Measurements from ENCODE around the gene IFT81.

The IFT81 gene, protein sequence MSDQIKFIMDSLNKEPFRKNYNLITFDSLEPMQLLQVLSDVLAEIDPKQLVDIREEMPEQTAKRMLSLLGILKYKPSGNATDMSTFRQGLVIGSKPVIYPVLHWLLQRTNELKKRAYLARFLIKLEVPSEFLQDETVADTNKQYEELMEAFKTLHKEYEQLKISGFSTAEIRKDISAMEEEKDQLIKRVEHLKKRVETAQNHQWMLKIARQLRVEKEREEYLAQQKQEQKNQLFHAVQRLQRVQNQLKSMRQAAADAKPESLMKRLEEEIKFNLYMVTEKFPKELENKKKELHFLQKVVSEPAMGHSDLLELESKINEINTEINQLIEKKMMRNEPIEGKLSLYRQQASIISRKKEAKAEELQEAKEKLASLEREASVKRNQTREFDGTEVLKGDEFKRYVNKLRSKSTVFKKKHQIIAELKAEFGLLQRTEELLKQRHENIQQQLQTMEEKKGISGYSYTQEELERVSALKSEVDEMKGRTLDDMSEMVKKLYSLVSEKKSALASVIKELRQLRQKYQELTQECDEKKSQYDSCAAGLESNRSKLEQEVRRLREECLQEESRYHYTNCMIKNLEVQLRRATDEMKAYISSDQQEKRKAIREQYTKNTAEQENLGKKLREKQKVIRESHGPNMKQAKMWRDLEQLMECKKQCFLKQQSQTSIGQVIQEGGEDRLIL

DNA sequence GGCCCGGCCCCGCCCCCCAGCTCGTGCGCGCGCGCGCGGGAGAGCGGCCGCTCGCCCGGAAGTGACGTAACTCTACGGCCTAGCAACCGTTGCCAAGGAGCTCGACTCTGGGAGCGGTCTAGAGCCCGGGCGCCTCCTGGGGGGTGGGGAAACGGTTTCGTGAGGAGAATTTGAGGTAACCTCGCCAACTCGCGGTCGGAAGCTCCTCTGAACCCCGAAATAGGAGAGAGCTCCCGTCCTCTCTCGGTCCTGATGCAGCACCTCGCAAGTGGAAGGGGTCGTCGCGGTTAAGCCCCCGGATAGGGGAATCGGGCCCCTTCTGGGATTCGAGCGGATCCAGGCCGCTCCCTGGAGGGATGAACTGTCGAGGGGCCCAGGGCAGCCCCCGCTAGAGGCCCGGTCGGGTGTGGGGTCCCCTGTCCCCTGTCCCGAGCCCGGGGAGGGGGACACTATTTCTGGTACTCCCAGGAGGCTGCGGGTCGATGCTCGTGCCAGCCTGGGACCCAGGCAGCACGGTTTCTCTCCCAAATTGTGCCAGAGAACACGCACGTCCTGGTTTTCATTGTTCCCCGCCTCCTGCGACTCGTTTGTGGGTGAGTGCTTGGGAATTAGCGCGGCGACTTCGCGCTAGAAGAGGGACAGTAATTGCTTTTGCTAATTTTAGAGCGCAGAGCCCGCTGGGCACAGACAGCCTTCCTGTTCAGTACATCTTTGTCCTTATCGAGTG, at the start of gene IFT81:
TSS of gene IFT81 (plus strand) at position 89 of the 727 bp plus-strand sequence. CDS start 3,024 bp downstream, outside the sequence.
- DNase-seq = peak; percentile 87

DNA sequence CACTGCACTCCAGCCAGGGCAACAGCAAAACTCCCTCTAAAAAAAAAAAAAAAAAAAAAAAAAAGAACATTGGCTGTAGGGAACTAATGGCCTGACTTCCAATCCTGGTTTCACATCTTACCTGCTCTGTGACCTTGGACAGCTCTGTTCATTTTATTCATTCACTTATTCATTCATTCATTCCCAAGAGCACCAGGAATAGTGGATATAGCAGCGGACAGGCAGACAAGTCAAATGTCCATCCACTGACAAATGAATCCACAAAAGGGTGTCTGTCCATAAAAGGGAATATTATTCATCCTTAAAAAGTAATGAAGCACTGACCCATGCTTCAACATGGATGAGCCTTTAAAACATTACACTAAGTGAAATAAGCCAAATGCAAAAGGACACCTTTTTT, 48.3 kb upstream of the IFT81 start:
- DNase-seq = no peak

DNA sequence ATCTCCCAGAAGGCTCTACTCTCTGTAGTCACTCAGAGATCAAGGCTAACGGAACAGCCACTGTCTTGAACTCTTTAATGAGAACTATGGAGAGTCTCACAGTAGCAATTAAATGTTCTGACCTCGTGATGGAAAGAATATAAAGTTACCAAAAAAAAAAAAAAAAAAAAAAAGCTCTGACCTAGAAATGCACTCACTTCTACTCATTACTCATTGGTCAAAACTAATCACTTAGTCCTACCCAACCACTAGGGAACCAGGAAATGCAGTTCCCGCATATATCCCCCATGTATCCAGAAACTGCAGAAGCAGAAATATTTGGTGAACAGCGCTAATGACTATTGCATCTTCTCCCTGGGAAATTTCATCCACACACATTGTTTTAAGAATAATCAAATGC, 46.4 kb upstream of the IFT81 start:
- DNase-seq = no peak

DNA sequence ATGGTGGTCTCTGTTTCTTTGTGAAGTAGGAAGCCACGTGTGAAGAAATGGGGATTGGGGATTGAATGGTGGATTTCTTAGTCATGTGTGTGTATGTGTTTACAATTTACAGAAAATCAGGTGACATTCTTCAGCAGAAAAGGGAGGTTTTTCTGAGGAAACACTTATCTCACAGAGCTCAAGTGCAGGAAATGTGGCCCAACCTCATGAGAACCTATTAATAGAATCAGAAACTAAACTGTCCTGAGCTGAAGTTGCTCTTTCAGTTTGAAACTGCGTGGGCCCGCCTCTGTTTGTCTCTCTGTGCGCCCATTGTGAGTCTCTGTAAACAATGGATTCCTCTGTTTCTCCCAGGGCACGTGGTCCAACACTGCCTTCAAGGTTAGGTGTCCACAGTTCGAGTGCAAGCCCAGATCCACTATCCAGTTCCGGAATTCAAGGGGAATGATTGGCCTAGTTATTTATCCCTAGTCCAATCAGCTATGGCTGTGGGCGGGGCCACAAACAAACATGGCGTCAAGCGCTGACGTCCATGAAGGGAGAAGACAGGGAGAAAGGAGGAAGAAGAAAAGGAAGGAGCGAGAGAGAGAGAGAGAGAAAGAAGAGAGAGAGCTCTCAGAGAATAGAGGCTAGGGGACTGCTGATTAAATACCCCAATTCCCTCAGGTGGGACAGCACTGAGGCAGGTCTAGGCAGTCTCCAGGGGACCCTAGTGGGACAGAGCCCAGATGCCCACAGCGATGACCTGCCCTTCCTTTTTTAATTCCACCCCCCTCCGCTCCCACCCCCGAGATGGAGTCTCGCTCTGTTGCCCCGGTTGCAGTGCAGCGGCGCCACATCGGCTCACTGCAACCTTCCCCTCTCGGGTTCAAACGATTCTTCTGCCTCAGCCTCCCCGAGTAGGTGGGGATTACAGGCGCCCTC, 44.4 kb upstream of the IFT81 start:
- DNase-seq = peak; percentile 77

DNA sequence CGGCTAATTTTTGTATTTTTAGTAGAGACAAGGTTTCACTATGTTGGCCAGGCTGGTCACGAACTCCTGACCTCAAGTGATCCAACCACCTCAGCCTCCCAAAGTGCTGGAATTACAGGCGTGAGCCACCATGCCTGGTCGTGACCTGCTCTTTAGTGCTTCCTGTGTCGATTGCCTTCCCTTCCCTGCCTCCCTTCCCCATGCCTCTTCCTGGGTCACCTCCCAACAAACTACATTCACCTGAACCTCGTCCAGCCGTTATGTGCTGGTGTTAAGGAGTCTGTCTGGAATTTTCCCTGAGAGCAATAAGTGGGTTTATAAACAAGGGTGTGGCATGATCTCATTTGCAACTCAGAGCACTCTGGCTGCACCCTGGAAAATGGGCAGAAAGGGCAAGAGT, 43.7 kb upstream of the IFT81 start:
- DNase-seq = no peak

DNA sequence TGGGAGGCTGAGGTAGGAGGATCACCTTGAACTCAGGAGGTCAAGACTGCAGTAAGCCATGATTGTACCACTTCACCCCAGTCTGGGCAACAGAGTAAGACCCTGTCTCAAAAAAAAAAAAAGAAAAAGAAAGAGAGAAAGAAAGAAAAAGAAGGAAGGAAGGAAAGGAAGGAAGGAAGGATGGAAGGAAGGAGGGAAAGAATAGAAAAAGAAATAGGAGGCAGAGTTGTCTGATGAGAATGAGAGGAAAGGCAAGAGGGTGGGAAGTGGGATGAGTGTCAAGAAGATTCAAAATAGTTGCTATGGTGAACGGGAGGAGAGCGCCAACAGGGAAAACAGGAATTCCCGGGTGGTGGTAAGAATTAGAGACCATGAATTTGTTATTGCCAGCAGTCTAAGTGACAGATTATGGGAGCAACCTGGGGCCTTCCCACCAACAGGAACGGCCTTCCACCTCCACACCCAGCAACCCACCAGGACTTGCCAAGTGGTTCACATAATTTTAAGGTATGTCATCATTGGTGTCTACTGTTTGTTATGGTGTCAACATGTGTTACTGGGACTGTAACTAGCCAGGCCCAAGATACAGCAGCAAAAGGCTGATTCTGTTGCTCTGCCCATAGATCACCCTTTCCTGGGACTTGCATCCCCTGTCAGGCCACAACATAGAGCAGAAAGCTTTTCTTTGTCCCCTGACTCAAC, 39.7 kb upstream of the IFT81 start:
- no peak for DNase-seq

DNA sequence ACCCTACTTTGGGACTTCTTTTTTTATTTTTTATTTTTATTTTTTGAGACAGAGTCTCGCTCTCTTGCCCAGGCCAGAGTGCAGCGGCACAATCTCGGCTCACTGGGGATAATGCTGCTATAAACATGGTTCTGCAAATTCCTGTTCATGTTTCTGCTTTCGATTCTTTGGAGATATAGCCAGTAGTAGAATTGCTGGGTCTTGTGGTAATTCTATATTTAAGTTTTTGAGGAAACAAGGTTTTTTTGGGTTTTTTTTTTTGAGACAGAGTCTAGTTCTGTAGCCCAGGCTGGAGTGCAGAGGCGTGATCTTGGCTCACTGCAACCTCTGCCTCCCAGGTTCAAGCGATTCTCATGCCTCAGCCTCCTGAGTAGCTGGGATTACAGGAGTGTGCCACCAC, 35.9 kb upstream of the IFT81 start:
- peak; percentile 14 for DNase-seq

DNA sequence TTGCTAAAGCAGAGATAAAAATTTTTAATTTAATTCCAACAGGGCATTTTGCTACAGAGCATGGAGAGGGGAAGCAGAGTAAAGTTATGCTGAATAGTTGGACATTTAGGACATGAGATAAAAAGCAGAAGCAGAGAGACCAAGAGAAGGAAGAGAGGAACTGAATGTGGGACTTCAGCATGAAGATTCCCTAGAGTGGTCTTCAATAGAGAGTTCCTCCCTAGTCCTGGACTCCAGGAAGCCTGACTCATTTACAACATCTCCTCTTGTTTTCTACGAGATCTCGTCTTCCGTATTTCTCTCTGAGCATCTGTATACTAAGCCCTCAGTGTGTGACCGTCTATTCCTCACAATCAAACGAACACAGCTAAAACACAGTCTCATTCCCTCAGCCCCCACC, 35.2 kb upstream of the IFT81 start:
- DNase-seq = no peak

DNA sequence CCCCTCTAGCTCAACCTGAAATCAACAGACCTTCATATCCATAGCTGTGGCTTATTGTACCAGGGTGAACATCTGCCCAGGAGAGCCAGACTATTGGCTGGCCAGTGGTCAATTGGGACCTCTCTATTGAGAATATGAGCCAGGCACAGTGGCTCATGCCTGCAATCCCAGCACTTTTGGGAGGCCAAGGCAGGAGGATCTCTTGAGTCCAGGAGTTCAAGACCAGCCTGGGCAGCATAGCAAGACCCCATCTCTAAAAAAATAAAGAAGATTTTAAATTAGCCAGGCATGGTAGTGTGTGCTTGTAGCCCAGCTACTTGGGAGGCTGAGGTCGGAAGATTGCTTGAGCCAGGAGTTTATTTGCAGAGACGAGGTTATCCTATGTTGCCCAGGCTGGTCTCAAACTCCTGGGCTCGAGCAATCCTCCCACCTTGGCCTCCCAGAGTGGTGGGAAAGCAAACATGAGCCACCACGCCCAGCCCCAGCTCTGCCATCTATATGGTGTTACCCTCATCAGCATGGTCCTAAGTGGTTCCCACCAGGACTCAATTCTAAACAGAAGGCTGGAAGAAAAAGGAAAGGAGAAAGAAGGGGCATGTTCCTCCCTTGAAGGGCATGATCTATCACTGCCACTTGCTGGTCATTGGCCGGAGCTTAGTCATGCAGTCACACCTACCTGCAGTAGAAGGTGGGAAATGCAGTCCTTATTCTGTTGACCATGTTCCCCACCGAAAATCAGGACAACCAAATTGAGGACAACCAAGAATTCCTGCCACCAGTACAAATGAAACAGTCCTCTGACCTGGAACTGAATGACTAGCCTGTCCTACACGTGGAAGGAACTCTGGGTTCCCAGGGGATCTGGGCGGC, 33.7 kb upstream of the IFT81 start:
- DNase-seq = no peak

DNA sequence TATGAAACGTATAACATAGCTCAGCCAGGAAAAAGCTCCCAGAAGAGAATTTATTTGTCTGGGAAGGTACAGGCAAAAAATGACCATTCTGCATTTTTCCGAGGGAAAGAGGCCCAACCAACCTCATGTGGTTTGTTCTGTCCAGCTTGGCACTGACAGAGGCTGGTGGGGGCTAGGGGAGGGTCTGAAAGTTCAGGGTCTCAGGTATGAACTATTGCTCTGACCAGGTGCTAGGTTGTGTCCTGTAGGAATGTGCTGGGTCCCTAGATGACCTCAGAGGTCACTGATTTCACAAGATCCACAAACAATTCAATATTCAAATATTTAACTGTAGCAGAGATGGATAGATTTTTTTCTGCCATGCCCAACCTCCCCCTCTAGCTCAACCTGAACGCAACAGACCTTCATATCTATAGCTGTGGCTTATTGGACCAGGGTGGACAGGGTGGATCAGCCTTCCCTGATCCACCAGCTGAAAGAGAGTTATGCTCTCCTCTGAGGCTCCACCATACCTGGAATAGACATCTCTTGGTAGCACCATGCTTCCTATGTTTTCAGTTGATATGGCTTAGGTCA, 32.9 kb upstream of the IFT81 start:
- no peak for DNase-seq

DNA sequence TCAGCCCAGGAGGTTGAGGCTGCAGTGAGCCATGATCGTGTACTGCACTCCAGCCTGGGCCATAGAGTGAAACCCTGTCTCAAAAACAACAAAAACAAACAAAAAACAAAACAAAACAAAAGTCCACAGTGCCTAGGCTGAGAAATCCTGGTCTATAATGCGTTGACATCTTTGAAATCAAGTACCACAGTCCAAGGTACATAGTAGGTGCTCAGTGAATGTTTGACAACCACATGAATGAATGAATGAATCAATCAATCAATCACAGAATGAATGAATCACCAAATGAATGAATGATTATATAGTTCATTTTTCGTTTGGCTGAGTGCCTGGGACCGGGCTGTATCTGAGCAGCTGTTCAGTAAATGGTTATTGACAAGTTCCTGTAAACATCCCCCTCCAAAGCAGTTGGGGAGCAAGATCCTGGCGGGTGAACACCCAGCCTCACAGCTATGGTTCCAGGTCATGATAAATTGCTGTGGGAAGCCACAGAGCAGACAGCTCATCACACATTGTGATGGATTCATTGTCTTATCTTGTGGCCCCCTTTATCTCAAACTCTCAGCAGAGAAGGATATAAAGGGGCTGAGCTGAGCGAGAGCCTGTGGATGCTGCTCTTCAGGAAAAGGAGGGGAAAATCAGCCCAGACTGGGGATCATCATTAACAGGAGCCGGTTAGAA, 30.4 kb upstream of the IFT81 start:
- DNase-seq = no peak

DNA sequence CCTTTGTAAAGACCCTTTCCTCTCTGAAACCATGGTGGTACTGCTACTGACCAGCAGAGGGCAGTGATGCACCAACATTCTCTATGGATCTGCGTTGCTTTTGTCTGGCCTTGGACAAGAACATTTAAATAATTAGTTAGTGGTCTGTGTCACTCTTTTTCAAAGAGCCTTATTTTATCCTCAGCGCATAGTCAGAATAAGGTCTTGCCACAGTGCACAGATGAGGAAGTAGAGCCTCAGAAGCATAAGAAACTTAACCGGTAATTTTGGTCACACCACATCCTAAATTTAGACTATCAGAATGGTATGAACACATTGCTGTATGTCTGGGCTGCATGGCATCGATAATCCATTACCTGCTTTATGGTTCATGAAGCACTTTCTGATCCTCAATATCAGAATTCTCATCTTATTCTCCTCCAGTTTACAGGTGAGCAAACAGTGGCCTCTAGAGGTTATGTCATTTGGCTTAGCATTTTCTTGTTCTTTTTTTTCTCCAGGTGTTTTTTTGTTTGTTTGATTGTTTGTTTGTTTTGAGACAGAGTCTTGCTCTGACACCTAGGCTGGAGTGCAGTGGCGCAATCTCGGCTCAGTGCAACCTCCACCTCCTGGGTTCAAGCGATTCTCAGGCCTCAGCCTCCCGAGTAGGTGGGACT, 23.7 kb upstream of the IFT81 start:
- peak; percentile 54 for DNase-seq

DNA sequence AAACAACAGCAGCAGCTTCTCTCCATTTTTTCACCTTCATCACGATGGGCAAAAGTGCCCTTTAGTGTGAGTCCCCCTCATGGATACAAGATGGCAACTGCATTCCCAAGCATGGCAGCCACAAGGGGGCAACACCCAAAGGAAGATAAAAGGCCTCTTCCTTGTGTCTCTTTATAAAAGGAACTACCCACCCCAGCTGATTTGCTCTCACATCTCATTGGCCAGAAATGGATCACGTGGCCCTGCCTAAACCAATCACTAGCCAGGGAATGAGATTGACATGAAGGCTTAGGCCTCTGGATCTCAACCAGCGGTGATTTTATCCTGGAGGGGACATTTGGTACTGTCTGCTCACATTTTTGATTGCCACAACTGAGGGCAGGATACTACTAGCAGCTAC, 21.9 kb upstream of the IFT81 start:
- DNase-seq = peak; percentile 28

DNA sequence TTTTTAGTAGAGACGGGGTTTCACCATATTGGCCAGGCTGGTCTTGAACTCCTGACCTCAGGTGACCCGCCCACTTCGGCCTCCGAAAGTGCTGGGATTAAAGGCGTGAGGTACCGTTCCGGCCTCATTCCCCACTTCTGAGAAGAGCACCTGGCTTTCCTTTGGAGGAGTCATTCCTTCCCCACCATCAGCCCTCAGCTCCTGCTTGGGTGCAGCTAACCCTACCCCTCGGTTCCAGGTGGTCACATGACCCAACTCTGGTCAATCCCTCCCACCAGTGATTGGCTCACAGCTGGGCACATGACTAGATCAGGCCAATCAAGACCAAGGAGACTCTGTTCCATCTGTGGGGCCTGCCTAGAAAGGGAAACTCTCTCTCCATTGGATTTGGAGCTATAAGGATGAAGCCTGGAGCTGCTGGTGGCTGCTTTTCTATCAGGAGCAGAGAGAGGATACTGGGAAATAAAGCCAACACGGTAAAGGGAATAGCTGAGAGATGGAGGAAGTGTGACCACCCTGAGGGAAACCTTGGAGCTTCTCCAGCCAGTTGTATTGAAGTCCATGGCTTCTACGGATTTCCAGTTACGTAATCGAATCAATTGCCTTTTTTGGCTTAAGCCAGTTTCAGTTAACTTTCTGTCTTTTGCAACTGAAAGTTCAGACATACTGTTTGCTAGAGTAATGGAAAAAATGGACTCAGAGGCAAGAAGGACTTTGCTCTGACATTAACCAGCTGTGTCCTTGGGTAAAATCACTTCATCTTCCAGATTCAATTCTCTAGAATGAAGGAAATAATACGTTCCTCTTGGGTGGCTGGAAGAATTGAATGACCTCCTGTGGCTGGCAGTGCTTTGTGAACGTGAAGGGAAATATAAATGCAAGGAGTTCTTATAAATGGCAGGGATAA, 19.7 kb upstream of the IFT81 start:
- DNase-seq = no peak

DNA sequence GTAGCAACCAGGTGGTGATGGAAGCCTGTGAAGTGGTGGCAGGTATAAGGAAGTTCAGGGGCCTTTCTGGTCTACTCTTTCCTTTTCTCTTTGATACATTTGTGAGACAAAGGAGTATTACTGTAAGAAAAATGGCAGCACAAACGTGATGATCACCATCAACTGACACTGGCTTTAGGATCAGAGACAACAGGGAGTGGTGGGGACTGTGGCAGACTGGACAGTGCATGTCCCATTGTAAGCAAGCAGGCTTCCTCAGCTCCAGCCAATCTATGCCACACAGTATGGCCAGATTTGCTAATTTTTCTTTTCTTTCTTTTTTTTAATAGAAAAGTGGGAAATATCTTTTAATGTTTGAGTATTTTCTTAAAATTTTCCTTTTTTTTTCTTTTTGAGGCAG, 19.0 kb upstream of the IFT81 start:
- DNase-seq = no peak

DNA sequence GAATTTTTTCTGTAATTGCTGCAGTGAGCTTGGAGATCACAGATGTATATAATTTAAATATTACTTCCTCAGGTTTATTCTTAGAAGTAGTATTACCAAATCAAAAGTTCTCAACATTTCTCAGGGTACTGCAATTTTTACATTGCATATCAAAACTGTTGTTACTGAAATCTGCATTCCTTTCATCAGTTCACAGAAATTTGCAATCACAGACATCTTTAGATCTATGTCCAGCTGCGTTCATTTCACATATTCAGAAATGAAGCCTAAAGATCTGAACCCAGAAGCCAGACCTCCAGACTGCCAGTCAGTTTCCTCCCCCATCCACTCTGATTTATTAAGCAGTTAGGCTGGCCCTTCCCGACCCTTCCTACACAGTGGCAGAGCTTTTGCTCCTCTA, 18.2 kb upstream of the IFT81 start:
- no peak for DNase-seq

DNA sequence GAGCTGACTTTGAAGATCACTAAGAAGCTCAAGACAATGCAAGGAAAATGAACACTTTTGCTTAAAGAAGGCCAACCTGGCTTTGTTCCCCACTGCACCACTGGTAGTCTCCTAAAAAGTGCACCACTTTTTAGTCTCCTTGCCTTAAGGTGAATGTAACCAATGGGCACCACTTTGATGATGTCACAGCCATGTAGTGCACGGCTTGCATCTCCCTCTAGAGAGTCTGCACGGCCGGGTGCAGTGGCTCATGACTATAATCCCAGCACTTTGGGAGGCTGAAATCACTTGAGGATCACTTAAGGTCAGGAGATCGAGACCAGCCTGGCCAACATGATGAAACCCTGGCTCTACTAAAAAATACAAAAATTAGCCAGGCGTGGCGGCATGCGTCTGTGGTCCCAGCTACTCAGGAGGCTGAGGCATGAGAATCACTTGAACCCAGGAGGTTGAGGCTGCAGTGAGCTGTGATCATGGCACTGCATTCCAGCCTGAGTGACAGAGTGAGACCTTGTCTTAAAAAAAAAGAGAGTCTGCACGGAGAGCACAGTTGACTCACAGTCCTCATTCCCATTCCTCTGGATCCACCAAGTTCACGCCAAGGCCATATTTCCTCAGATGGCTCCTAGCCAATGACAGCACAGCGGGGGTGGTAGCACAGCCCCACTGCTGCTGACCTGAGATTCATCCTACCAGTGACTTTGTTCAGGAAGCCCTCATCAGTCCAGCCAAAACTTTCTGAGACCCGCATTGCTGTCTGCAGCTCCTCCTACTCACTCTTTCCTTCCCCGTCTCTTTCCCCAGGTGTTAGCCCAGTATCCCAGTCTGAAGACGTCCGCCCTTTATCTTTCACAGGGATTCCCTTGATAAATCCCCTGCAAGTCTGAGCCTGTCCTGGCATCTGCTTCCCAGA, 16.5 kb upstream of the IFT81 start:
- DNase-seq = no peak
